Erythroblast (primary cell): Measurements from ENCODE around the gene RHBDD3.

Source experiments
- GATA1 ChIP-seq: IDR thresholded peaks from 2 replicates; pipeline ENCODE4 v1.6.1; 2011; ENCODE audit warnings: low read depth, mild to moderate bottlenecking, control low read depth, low read length, moderate library complexity
- POLR2A ChIP-seq: IDR thresholded peaks from 2 replicates; pipeline ENCODE4 v1.6.1; 2011; ENCODE audit warnings: mild to moderate bottlenecking, low read length

DNA sequence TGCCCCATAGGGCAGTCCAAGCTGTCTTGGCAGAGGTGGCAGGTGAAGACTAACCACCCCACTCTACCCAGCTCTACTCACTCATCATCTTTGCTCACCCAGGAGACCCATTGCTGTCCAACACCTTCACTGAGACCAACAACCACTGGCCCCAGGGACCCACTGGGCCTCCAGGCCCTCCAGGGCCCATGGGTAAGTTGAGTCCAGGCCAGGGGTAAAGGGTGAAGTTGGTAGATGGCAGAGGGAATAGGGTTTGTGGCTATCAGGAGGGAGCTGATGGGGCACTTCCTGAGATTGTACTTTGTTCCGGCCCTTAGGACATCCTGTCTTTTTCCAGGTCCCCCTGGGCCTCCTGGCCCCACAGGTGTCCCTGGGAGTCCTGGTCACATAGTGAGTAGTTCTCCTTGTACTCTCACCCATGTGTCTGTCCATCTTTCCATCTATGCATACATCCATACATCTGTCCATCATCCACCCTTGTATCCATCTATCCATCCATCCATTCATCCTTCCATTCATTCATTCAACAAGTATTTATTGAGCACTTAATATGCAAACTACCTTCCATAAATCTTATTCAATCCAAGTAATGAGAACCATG lies 34.4 kb downstream of the RHBDD3 start:
- peak; percentile 41 for TF ChIP-seq POLR2A
- TF ChIP-seq GATA1 = no peak
